HT1080 (cell line): ENCODE results near the gene DLK1. TPM values are rescaled to one million over a fixed set of nuclear protein-coding genes. Genes with fewer than 3 reads are reported as not detected.

Experiments used
- DNase-seq: peaks from one replicate; pipeline ENCODE4 v3.0.0-alpha.2; 2015; ENCODE audit warnings: low read depth
- total RNA-seq: library from RNA; depleted of rRNA; stranded (reverse); fragments of >200 nt; shearing (Covaris generic); gene quantifications from 2 replicates; pipeline ENCODE4 v1.2.3, GENCODE V29; 2014; rRNA removed

Gene DLK1
- total RNA-seq, 1 experiment from 2014 or later = not detected

DNA sequence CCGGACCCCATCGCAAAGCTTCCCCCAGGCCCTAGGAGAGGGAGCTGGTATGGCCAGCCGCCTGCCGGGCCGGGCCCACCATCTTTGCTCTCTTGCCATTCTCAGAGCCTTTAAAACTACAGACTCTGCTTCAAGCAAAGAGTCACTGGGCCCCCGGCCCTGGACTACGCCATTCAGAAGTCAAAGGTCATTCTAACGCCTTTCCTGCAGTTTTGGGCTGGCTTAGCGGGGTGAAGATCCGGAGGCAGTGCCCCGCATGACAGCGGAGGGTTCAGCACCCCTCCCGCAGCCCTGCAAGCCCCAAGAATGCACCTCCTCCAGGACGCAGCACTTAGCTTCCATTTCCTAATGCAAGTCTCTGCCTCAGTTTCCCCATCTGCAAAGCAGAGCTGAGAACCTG lies 61.0 kb downstream of the DLK1 start:
- DNase-seq = no peak

Other genes starting within 250 kb of the DLK1 start
- 0.33 and 0.35 TPM in 2 replicates for gene BEGAIN, start 139.5 kb upstream of the DLK1 start, total RNA-seq
- not detected in 2 replicates for gene MEG3, start 99.2 kb downstream of the DLK1 start, total RNA-seq
- 0.07 and 0.16 TPM in 2 replicates for gene RTL1, start 176.8 kb downstream of the DLK1 start, total RNA-seq